GM12878 (cell line): Measurements from ENCODE around the gene WDR17. TPM values are rescaled to one million over a fixed set of nuclear protein-coding genes. Genes with fewer than 3 reads are reported as not detected.
A peak's percentile ranks its signal among the peaks of the same experiment; 100 is the strongest.

Source experiments
- BMI1 ChIP-seq: fragments of 450-650 bp; IDR thresholded peaks from 2 replicates; pipeline ENCODE4 v1.6.1; 2016; ENCODE audit warnings: mild to moderate bottlenecking, moderate library complexity, borderline replicate concordance
- BRCA1 ChIP-seq: IDR thresholded peaks from 2 replicates; pipeline ENCODE4 v1.6.1; 2011; ENCODE audit warnings: low read depth, low read length, improper control_type of control experiment
- CHD1 ChIP-seq: IDR thresholded peaks from 2 replicates; pipeline ENCODE4 v1.6.1; 2012; ENCODE audit warnings: low read depth, low read length, improper control_type of control experiment
- FOS ChIP-seq: IDR thresholded peaks from 3 replicates; pipeline ENCODE4 v1.6.1; 2011; ENCODE audit warnings: borderline replicate concordance; ENCODE audit not compliant: insufficient read length; ENCODE audit errors: extremely low read depth
- IKZF2 ChIP-seq, 2 experiments: fragments of 450-650 bp; IDR thresholded peaks; 2 replicates each; pipeline ENCODE4 v1.6.1; 2017; ENCODE audit warnings: mild to moderate bottlenecking in 2 of 2, moderate library complexity in 2 of 2
- KLF5 ChIP-seq: fragments of 450-650 bp; IDR thresholded peaks from 2 replicates; pipeline ENCODE4 v1.6.1; 2014; ENCODE audit warnings: mild to moderate bottlenecking; ENCODE audit not compliant: partially characterized antibody
- NFXL1 ChIP-seq: fragments of 450-650 bp; IDR thresholded peaks from 2 replicates; pipeline ENCODE4 v1.6.1; 2017; ENCODE audit warnings: antibody characterized with exemption, mild to moderate bottlenecking, borderline replicate concordance
- NR2C2 ChIP-seq: IDR thresholded peaks from 2 replicates; pipeline ENCODE4 v1.6.1; 2011; ENCODE audit warnings: borderline replicate concordance, low read depth; ENCODE audit not compliant: control insufficient read depth, insufficient read length
- NR2F1 ChIP-seq: fragments of 450-650 bp; conservative IDR thresholded peaks from 2 replicates; pipeline ENCODE4 v1.6.1; 2017; ENCODE audit warnings: mild to moderate bottlenecking
- POLR2AphosphoS2 ChIP-seq: IDR thresholded peaks from 2 replicates; pipeline ENCODE4 v1.6.1; 2011; ENCODE audit warnings: low read depth, mild to moderate bottlenecking, low read length, improper control_type of control experiment, moderate library complexity
- RAD51 ChIP-seq: fragments of 450-650 bp; IDR thresholded peaks from 2 replicates; pipeline ENCODE4 v1.6.1; 2016; ENCODE audit warnings: moderate library complexity, mild to moderate bottlenecking, inconsistent platforms
- RCOR1 ChIP-seq: conservative IDR thresholded peaks from 2 replicates; pipeline ENCODE4 v1.6.1; 2012; ENCODE audit warnings: low read depth, low read length, improper control_type of control experiment
- RFX5 ChIP-seq: IDR thresholded peaks from 2 replicates; pipeline ENCODE4 v1.6.1; 2011; ENCODE audit warnings: low read depth, low read length, improper control_type of control experiment
- SMARCA5 ChIP-seq: fragments of 450-650 bp; IDR thresholded peaks from 2 replicates; pipeline ENCODE4 v1.6.1; 2017; ENCODE audit warnings: mild to moderate bottlenecking
- TBL1XR1 ChIP-seq: IDR thresholded peaks from 2 replicates; pipeline ENCODE4 v1.6.1; 2012; ENCODE audit warnings: low read depth, low read length, improper control_type of control experiment
- TCF3 ChIP-seq: IDR thresholded peaks from 2 replicates; pipeline ENCODE4 v1.6.1; 2012; ENCODE audit warnings: low read depth, mild to moderate bottlenecking, low read length, borderline replicate concordance; ENCODE audit not compliant: insufficient read depth
- ZSCAN29 ChIP-seq: fragments of 450-650 bp; IDR thresholded peaks from 2 replicates; pipeline ENCODE4 v1.6.1; 2017; ENCODE audit warnings: mild to moderate bottlenecking, moderate library complexity
- ZZZ3 ChIP-seq: IDR thresholded peaks from 2 replicates; pipeline ENCODE4 v1.6.1; 2011; ENCODE audit warnings: low read depth; ENCODE audit not compliant: control insufficient read depth, insufficient read length
- polyA plus RNA-seq, 11 experiments: library from polyadenylated mRNA; depleted of rRNA in 4 of 11; unstranded in 6 of 11; stranded (reverse) in 5 of 11; fragments of >200 nt; fragmentation: Nextera tagmentation in 4 of 11; fragmentation: Illumina TruSeq in 1 of 11; extraction: Ambion mirVana in 4 of 11; extraction: Trizol in 1 of 11; gene quantifications; 1 replicate in 1 of 11; 2 replicates in 10 of 11; pipeline versions ENCODE4 v1.2.1 to v1.2.3, GENCODE V29; 2011 to 2016; ENCODE audit warnings: inconsistent platforms in 2 of 11, missing spikeins in 2 of 11, low read depth in 1 of 11
- total RNA-seq, 4 experiments: library from RNA; depleted of rRNA in 3 of 4; stranded (reverse); fragments of >200 nt in 3 of 4; fragmentation: Illumina TruSeq in 1 of 4; extraction: Trizol in 1 of 4; gene quantifications; 2 replicates each; pipeline versions ENCODE4 v1.2.1 to v1.2.3, GENCODE V29; 2013 to 2021
- TF ChIP-seq, protein P1 (sequence below): fragments of 450-650 bp; IDR thresholded peaks from 2 replicates; pipeline ENCODE4 v1.6.1; 2018; ENCODE audit warnings: borderline replicate concordance, mild to moderate bottlenecking; ENCODE audit not compliant: partially characterized antibody
- TF ChIP-seq, protein P2 (sequence below): fragments of 450-650 bp; IDR thresholded peaks from 2 replicates; pipeline ENCODE4 v1.6.1; 2017; ENCODE audit warnings: mild to moderate bottlenecking
- TF ChIP-seq, protein P3 (sequence below): IDR thresholded peaks from 2 replicates; pipeline ENCODE4 v1.6.1; 2011; ENCODE audit warnings: borderline replicate concordance, low read depth, mild to moderate bottlenecking, moderate library complexity, mixed read lengths, low read length; ENCODE audit not compliant: insufficient read depth; ENCODE audit errors: extremely low read length
- TF ChIP-seq, protein P4 (sequence below): IDR thresholded peaks from 2 replicates; pipeline ENCODE4 v1.6.1; 2011; ENCODE audit warnings: low read depth, low read length, improper control_type of control experiment, borderline replicate concordance
- TF ChIP-seq, protein P5 (sequence below): IDR thresholded peaks from 2 replicates; pipeline ENCODE4 v1.6.1; 2012; ENCODE audit warnings: low read depth, low read length, improper control_type of control experiment

Gene WDR17
- total and polyA plus RNA-seq, 10 of the 15 experiments (the other 5 are each of a cell fraction or from before 2014, with no cell fraction given): 0.43 to 3.8 (median 2.8) TPM

DNA sequence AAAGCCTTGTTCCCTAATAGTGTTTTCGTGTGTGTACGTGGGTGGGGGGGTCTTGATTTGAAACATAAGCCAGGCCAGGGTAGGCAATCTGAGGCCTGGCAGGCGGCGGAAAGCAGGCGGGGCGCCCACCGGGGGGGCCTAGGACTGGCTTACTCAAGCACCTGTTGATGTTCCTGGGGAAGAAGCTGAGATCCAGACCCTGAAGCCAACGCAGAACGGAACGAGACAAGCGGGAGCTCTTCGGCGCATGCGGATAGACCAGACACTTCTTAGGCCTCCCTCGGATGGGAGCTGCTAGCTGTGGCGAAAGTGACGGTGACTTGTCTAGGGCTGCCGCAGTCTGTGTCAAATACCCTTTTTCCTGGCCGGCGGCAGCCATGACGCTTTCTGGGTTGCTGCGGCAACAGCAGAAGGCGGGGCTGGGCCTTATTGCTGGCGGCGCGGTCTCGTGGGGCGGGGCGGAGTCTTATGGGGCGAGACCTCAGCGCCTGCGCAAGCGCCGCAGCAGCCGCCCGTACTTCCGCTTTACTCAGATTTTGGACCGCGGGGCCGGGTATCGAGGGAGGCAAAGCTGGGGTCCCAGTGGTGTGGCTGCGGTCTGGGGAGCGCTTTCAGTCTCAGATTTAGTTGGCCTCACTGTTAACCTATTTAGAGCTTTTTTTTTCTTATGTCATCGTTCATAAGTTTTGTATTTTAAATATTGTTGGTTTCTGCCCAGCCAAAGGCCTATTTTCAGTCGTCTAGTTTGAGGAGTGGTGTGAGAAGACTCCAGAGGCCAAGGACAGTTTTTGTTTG, 129.7 kb downstream of the WDR17 start, which contains the start of gene SPATA4 (continued):
- TF ChIP-seq, protein P1, sequence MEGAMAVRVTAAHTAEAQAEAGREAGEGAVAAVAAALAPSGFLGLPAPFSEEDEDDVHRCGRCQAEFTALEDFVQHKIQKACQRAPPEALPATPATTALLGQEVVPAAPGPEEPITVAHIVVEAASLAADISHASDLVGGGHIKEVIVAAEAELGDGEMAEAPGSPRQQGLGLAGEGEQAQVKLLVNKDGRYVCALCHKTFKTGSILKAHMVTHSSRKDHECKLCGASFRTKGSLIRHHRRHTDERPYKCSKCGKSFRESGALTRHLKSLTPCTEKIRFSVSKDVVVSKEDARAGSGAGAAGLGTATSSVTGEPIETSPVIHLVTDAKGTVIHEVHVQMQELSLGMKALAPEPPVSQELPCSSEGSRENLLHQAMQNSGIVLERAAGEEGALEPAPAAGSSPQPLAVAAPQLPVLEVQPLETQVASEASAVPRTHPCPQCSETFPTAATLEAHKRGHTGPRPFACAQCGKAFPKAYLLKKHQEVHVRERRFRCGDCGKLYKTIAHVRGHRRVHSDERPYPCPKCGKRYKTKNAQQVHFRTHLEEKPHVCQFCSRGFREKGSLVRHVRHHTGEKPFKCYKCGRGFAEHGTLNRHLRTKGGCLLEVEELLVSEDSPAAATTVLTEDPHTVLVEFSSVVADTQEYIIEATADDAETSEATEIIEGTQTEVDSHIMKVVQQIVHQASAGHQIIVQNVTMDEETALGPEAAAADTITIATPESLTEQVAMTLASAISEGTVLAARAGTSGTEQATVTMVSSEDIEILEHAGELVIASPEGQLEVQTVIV: peak; percentile 23
- TF ChIP-seq TCF3 (0 out of 2 replicates have a peak, but pooled peaks have one; percentile 52), SMARCA5 (no peak), CHD1 (no peak), RAD51 (no peak), FOS (no peak), ZSCAN29 (no peak), IKZF2 (IDR thresholded peaks at IDR 0.05) (peak; percentile 67 to 82), NR2C2 (no peak), ZZZ3 (no peak), BRCA1 (no peak), NFXL1 (no peak), POLR2AphosphoS2 (no peak), NR2F1 (peak; percentile 73; the same call in 1 of the 2 replicates), KLF5 (no peak), RCOR1 (peak; percentile 73; the same call in 1 of the 2 replicates), TBL1XR1 (peak; percentile 88), RFX5 (no peak), BMI1 (peak; percentile 94)
- TF ChIP-seq, protein P2, sequence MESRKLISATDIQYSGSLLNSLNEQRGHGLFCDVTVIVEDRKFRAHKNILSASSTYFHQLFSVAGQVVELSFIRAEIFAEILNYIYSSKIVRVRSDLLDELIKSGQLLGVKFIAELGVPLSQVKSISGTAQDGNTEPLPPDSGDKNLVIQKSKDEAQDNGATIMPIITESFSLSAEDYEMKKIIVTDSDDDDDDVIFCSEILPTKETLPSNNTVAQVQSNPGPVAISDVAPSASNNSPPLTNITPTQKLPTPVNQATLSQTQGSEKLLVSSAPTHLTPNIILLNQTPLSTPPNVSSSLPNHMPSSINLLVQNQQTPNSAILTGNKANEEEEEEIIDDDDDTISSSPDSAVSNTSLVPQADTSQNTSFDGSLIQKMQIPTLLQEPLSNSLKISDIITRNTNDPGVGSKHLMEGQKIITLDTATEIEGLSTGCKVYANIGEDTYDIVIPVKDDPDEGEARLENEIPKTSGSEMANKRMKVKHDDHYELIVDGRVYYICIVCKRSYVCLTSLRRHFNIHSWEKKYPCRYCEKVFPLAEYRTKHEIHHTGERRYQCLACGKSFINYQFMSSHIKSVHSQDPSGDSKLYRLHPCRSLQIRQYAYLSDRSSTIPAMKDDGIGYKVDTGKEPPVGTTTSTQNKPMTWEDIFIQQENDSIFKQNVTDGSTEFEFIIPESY: no peak
- TF ChIP-seq, protein P3, sequence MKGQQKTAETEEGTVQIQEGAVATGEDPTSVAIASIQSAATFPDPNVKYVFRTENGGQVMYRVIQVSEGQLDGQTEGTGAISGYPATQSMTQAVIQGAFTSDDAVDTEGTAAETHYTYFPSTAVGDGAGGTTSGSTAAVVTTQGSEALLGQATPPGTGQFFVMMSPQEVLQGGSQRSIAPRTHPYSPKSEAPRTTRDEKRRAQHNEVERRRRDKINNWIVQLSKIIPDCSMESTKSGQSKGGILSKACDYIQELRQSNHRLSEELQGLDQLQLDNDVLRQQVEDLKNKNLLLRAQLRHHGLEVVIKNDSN: no peak
- TF ChIP-seq, protein P4, sequence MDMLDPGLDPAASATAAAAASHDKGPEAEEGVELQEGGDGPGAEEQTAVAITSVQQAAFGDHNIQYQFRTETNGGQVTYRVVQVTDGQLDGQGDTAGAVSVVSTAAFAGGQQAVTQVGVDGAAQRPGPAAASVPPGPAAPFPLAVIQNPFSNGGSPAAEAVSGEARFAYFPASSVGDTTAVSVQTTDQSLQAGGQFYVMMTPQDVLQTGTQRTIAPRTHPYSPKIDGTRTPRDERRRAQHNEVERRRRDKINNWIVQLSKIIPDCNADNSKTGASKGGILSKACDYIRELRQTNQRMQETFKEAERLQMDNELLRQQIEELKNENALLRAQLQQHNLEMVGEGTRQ: no peak; the same call in 1 of the 2 replicates
- TF ChIP-seq, protein P5, sequence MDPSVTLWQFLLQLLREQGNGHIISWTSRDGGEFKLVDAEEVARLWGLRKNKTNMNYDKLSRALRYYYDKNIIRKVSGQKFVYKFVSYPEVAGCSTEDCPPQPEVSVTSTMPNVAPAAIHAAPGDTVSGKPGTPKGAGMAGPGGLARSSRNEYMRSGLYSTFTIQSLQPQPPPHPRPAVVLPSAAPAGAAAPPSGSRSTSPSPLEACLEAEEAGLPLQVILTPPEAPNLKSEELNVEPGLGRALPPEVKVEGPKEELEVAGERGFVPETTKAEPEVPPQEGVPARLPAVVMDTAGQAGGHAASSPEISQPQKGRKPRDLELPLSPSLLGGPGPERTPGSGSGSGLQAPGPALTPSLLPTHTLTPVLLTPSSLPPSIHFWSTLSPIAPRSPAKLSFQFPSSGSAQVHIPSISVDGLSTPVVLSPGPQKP: 0 out of 2 replicates have a peak, but pooled peaks have one; percentile 38
